GM19455 (cell line): ENCODE results near the gene ZDHHC14.

ENCODE experiments used
- ATAC-seq: cut with Tn5 transposase; IDR thresholded peaks from one replicate; pipeline ENCODE4 v1.9.1; 2021; ENCODE audit not compliant: unreplicated experiment

Gene ZDHHC14

DNA sequence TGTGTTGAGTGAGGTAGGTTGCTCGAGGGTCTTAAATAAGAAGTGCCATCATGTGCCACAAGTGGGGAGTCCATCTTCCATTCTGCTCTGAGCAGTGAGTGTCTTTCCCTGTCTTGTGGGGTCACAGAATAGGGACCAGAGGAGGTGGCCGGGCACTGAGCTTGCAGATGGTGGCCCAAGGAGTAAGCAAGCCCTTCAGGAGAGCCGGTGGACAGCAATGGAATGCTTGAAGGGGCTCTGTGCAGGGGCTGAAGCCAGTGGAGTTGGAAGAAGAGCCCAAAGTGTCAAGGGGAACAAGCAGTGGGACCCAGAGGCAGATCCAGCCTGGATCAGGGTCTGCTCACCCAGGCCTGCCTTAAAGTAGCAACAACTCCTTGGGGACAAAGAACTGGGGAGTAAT, 228.6 kb downstream of the ZDHHC14 start:
- no peak for ATAC-seq

DNA sequence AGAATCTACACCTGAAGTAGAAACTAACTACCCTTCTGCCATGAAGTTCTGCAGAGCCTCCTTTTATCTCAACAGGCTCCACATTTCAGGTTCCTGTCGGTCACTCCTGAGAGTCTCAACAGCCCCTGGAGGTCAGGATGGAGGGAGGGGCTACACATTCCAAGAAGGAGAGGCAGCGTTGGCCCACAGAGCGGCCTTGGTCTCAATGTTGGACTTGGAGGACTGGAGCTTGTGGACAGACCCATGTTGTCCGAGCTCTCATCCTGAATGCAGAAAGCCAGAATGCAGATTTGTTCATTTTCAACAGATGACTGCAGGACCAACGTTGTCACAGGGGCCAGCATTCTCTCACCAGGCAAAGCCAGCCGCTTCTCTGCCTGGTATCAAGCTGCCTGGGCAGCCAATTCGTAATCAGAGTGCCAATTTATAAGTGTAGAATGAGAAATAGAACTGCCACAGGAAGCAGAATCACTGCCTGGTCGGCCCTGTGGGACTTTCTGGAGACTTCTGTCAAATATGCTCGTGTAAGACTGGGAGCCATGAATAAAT, 229.5 kb downstream of the ZDHHC14 start:
- ATAC-seq = no peak

DNA sequence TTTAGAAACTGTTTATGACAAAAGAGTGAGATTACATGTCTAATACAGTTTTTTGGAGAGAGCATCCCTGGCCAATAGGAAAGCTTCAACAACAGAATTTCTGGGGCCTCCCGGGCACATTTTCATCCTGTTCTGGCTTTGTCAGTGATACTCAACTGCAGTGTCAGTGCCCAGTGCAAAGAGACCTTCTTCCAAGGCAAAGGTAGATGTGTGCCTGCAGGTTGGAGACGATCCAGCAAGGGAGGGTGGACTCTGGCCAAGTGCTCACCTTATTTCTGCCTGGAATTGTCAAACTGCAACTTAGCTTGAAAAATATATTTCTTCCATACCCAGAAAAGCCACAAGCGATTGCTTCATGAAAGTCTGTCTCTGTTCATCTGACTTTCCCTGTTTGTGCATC, 230.4 kb downstream of the ZDHHC14 start:
- no peak for ATAC-seq

DNA sequence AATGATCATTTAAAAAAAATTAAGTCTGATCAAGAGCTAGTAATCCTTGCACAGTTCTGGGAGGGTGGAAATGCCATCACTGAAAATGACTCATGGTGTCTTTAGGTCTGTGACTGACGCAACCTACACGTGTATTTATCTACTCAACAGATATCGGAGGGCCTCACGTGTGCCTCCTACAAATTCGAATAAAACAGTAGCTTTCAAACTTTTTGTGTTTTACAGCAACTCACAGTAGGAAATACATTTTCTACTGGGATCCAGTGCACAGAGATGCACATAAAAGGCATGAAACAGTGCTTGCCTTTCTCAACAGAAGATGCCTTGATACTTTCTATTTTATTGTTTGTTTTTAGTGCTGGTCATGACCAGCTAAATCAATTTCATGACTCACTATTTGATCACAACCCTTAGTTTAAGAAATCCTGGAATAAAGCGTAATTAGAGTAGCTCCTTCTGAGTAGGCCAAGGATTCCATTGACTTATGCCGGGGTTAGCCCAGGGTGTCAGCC, 232.1 kb downstream of the ZDHHC14 start:
- ATAC-seq = no peak

DNA sequence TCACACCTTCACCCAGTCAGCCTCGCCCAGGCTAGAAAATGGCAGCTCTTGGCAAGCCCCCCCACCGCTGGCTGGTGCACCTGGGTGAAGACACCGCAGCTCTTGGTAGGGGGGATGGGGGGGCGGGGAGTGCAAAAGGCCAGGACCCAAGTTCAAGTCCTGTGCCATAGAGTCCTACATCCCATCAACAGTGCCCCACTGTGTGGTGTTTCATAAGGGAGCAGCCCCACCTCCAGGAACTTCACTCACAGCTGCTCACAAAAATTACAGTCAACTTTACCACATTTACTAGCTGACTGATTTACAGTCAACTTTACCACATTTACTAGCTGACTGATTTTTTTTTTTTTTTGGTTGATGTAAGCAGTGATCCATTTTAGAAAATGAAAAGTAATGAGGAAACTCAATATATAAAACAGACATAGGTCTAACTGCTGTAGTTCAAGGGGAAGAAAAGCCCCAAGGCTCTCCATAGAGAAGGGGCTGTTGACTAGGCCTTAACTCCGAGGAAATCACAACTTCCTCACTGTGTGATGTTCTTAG, 233.1 kb downstream of the ZDHHC14 start:
- no peak for ATAC-seq

DNA sequence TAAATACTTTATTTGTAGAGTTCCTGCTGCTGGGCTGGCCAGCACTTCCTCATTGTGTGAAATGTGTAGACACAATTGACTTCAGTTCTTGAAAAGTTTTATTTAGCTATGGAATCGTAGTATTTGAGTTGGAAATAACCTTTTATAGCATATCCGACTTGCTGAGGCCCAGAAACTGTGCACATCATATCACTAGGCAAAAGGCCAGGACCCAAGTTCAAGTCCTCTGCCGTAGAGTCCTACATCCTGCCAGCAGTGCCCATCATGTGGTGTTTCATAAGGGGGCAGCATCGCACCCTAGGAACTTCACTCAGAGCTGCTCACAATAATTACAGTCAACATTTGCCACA, 234.4 kb downstream of the ZDHHC14 start:
- no peak for ATAC-seq

DNA sequence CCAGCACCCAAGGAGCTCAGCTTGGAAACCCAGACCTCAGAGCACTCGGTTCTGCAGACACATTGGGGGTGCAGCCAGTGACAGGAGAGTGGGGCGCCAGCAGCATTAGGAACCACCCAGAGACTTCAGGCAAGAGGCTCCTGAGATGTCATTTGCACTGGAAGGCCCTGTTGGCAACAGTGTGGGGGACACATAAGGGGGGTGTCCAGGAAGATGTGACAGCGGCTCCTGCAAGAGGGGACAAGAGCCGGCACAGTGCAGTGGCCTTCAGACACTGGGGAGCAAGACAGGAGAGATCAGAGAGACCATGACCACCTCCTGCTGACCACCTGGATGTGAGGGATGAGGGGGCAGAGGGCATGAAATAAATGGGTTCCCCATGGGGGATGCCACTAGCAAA, 235.0 kb downstream of the ZDHHC14 start:
- no peak for ATAC-seq

DNA sequence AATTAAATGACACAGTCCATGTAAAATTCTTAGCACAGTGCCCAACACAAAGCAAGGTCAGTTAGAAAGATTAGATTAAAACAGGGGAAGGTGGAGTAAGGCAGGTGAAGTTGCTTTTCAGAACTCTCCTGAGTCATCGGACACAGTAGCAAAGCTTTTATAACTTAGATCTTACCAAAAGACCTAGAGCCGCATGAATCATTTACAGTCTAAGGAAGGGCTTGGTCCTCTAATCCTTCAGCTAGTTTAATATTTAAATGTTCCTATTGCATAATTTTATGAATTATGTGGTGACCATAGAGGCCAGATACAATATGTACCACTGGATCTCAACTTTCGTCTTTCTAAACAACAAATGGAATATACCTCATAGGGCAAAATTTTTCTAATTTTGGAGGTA, 240.0 kb downstream of the ZDHHC14 start:
- no peak for ATAC-seq

DNA sequence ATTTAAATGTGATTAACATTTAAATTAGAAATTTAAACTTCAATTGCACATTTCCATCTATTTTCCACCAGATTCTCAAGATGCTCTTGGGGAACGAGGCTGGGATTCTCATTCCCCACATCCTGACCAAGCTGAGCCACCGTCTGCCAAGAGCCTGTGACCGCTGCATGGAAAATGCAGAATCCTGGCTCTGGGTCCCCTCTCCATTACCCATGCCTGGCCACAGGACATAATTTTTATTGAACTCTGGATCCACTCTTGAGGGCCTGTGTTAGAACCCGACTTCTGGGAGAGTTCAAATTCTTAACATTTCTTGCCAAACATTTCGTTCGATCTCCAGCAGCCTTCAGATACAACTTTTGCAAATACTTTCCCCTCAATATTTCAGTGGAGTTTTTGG, 240.4 kb downstream of the ZDHHC14 start:
- ATAC-seq = no peak

DNA sequence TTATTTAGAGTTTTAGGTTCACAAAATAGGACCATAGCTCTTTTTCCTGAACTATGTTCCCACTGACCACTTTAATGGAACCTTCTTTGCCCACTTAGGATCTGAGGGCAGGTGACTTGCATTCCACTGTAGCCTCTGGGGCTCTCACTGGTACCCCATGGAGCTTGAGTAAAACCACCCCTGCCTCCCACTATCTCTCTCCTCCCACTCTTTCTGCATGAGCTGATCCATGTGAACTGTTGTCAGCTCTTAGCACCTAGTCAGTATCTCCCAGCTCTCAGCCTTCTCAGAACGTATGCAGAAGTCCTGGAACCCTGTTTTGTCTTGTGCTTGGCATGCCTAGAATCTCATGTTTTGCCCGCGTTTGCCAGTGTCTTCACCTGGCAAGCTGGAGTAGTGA, 241.4 kb downstream of the ZDHHC14 start:
- no peak for ATAC-seq

DNA sequence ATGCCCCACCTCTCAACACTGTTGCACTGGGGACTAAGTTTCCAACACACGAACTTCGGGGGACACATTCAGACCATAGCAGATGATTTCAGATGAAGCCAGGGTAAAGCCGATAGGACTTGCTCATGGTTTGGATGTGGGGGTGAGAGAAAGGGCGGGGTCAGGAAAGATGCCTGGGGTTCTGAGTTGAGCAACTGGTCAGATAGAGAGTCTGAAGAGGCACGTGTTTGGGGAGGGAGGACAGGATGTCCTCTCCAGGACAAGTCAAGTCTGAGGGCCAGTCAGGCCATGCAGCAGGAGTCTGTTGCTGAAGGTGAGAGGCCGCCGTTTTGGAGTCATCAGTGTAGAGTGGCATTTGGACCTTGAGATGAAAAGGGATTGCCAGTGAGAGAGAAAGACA, 244.1 kb downstream of the ZDHHC14 start:
- ATAC-seq = no peak

DNA sequence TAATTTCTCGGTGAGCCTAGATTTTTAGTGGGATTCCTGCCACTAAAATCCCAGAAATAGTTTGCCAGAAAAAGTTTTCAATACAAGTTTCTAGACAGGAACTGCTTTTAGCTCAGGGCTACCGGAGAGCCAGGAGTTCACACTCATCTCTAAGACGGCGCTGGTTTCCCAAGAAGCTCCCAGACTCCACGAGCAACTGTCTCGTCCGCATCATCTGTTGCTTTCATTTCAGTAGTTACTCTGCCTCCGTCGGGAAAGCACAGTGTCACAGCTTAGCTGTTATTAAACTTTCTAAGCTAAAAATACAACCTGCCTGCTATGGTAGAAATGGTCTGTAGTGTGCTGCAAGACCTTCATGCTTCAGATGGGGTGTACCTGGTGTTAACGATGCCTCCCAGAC, 244.8 kb downstream of the ZDHHC14 start:
- ATAC-seq = no peak

DNA sequence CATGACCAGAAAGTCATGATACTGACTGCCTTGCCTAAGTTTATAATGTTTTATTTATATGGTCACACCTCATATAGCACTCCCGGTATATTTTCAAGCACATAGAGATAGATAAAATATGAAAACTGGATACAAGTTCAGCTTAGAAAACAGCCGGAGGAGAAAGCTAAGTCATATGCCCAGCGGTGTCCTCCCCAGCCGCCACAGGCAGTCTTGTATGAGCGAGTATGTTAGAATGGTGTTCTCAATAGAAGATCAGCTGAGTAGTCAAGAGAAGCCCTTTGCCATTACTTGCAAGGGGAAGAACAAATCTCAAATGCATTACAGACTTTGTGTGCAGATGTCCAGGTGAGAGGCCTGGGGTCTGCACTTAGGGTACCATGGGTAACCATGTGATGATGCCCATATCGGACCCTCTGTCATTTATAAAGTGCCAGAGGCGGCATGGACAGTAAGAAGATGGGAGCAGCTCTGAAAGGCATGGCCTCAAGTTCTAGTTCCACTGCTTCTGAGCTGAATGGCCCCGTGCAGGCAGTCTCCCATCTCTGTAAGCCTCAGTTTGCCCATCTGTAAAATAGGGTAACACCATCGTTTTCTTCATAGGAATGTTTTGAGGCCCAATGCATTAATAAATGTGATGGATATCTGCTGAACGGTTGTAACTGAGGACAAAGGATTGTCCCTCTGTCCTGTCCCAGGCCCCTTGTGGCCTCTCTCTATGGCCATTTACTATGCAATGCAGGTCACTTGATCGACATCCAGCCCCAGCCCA, 246.4 kb downstream of the ZDHHC14 start:
- no peak for ATAC-seq

DNA sequence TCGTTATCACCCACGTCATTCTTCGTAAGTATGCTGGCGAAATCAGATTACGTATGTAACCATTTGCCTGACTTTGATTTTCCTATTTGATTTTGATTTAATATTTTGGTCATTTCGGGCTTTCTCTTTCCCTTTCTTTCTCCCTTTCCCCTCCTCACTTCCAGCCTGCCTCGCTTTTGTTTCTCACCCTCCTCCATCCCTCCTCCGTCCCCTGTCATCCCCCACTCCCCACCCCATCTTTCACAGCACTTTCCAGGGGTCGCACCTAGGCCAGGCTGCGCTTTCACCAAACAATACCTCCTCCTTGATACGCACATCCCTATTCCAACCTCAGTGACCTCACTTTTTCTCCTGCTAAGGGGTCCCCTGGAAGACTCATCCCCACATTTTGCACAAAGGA, 247.5 kb downstream of the ZDHHC14 start:
- ATAC-seq = no peak

DNA sequence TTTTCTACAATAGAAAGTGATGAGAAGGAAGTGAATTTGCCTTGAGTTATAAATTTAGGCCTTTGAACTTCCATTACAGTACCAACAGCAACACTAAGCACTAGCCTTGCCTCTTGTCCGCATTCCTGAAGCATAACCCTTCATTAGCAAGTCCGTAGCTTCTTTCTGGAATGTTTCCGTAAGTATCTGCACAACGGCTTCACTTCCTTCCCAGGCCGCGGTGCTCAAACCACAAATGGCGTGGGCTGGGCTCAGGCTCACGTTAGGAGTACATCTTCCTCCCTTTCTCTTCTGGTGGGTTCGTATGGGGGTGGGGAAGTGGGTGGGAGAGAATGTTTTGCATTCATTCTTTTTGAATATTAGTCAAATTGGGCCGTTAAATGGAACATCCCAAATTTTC, 248.2 kb downstream of the ZDHHC14 start:
- ATAC-seq = no peak

DNA sequence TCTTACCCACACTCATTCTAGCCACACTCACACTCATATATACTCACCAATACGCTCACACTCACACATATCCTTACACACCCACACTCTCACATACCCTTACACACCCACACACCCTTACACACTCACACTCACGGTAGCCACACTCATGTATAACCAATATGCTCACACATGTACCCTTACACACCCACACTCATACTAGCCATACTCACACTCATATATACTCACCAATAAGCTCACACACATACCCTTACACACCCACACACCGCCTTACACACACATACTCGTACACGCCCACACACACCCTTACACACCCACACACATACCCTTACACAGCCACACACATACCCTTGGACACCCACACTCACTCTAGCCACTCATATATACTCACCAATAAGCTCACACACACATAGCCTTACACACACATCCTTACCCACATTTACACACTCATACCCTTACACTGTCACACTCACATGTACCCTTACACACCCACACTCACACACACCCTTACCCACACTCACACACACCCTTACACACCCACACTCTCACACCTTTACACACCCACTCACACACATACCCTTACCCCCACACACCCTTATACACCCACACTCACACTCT, 249.6 kb downstream of the ZDHHC14 start:
- no peak for ATAC-seq

DNA sequence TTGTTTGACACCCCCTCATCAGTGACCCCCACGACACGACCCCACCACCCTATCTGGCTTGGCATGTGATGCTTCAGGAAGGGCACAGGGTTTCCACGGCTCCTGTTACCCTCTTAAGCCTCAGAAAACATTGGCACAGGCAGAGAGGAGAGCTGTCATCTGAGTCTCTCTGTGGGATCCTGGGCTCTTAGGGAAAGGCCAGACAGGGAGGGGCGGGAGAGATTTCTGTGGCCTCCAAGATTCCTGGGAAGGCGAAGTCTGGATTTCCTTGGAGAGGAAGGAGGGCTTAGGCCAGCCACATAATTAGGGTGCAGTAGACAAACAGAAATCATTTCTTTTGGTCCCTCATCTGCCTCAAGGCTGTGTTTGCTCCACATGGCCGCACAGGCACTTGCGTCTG, 250.4 kb downstream of the ZDHHC14 start:
- ATAC-seq = no peak

DNA sequence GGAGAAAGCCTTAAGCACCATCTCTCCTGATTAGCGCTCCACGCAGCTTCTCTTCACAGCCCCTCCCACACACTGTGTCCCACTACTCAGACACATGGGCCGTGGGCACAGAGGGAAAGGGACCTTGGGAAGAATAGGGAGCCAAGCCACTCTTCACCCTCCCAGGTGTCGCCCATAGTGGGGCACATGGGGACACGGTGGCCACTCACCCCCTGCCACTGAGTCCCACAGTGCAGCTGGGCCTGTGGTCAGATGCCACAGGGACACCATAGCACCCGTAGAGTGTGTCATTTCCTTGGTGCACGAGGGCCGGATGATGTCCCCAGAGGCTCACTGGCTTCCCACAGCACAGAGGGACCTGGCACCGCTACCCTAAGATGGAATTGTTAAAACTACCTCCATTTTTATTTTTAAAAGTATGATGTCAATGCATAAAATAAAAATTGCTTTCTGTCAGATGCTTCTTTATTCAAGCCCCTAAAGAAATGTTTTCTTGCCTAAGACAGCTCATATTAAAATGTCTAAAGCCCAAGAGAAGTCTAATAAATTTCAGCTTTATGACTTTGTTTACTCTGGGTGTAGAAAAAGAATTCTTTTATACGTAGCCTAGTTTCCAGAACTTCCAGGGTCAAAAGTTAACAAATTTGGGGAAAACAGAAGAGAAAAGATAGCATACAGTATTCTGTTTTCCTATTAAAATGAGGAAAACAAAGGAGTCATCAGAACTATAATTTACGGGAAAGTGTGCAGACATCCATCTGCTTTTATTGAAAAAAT, 251.0 kb downstream of the ZDHHC14 start:
- no peak for ATAC-seq

DNA sequence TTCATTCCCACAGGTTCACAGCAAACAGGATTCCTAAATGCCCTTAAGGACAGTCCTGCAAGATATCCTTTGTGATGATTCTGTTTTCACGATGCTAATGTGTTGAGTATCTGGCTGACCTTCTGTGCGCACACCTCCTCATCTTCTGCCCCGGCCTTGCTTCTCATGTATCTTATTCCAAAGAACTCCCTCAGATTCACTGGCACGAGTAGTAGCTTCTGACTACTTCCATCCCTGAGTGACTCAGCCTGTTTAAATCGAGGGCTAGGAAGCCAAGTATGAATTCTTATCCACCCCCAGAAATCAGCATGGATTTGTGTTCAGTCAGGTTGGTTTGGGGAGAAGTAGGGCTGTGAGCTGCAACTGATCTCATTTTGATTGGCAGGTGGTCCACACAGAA, 251.8 kb downstream of the ZDHHC14 start:
- ATAC-seq = no peak

DNA sequence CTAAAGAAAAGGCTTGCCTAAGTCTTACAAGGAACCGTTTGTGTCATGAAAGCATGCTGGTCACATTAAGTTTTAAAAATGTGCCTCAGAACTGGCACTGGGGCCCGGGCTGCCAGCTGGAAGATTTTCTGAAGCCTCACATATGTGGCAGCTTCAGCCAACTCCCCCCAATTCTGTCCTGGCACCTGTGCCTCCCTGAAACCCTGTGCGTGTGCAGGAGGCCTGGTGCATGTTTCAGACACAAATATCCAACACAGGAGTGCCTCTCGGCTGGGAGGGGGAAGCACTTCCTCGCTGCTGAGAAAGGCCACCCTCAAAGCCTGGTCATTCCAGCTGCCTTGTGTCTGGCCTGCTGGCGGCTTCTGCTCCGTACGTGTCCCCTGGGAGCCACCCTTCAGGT, 253.6 kb downstream of the ZDHHC14 start:
- no peak for ATAC-seq
